Hematopoietic multipotent progenitor cell (in vitro differentiated cells): ENCODE data around the gene POU2F1. TPM values are rescaled to one million over a fixed set of nuclear protein-coding genes. Genes with fewer than 3 reads are reported as not detected.
"Not testable (repeated sequence)": the region's sequence is repeated elsewhere in the genome, so short reads cannot be mapped to it uniquely, and the experiment has no call there.

ENCODE experiments used
- DNase-seq, 3 donors: peaks; one replicate each; pipeline ENCODE4 v3.0.0-alpha.2; 2011 to 2015; ENCODE audit warnings: low read depth in 2 of 3, low spot score in 2 of 3
- total RNA-seq: library from RNA; depleted of rRNA; stranded (reverse); fragments of >200 nt; gene quantifications from one replicate; pipeline ENCODE4 v1.2.3, GENCODE V29; 2012

Gene POU2F1
- total RNA-seq, 1 donor, result 12.1 TPM

- no peak for DNase-seq
Observed at GRCh38 chr1:167305059-167305705, 84.5 kb downstream of the POU2F1 start.

- no peak for DNase-seq
Observed at GRCh38 chr1:167305706-167306277, 85.1 kb downstream of the POU2F1 start.

GRCh38 chr1:167310732-167311131 is 90.0 kb downstream of the POU2F1 start:
- DNase-seq, result no peak

GRCh38 chr1:167312871-167313270 is 92.2 kb downstream of the POU2F1 start:
- no peak for DNase-seq

- no peak for DNase-seq
Observed at GRCh38 chr1:167314671-167315070, 94.0 kb downstream of the POU2F1 start.

GRCh38 chr1:167317463-167317862 is 96.8 kb downstream of the POU2F1 start:
- DNase-seq, result no peak

- DNase-seq, result not testable (repeated sequence)
Observed at GRCh38 chr1:167319206-167319605, 98.5 kb downstream of the POU2F1 start.

GRCh38 chr1:167322483-167322882 is 101.8 kb downstream of the POU2F1 start:
- DNase-seq, result no peak

GRCh38 chr1:167325151-167325550 is 104.5 kb downstream of the POU2F1 start:
- DNase-seq, result no peak

- no peak for DNase-seq
Observed at GRCh38 chr1:167328306-167328815, 107.7 kb downstream of the POU2F1 start.

GRCh38 chr1:167328816-167329483 is 108.3 kb downstream of the POU2F1 start:
- peak in 2 of 3 donors; percentile 40 to 63 for DNase-seq

- DNase-seq, result no peak
Observed at GRCh38 chr1:167330601-167331293, 110.1 kb downstream of the POU2F1 start.

- no peak for DNase-seq
Observed at GRCh38 chr1:167331650-167332049, 111.0 kb downstream of the POU2F1 start.

- DNase-seq, result no peak
Observed at GRCh38 chr1:167332503-167332902, 111.8 kb downstream of the POU2F1 start.

GRCh38 chr1:167333124-167333523 is 112.4 kb downstream of the POU2F1 start:
- DNase-seq, result peak in 1 of 3 donors; percentile 46

GRCh38 chr1:167333703-167334102 is 113.0 kb downstream of the POU2F1 start:
- no peak for DNase-seq

- DNase-seq, result no peak
Observed at GRCh38 chr1:167339405-167339804, 118.7 kb downstream of the POU2F1 start.

- DNase-seq, result peak in 2 of 3 donors; percentile 23 to 36
Observed at GRCh38 chr1:167342846-167343245, 122.2 kb downstream of the POU2F1 start.

GRCh38 chr1:167344112-167344511 is 123.4 kb downstream of the POU2F1 start:
- DNase-seq, result no peak

- no peak for DNase-seq
Observed at GRCh38 chr1:167344615-167345385, 124.1 kb downstream of the POU2F1 start.

- no peak for DNase-seq
Observed at GRCh38 chr1:167345386-167345733, 124.7 kb downstream of the POU2F1 start.
